ENCODE measurements around the gene CNDP2. TPM values are rescaled to one million over a fixed set of nuclear protein-coding genes. Genes with fewer than 3 reads are reported as not detected.
A peak's percentile ranks its signal among the peaks of the same experiment; 100 is the strongest.

CNDP2 gene
- total RNA-seq, 1 donor from 2014 or later = 185 TPM

DNA sequence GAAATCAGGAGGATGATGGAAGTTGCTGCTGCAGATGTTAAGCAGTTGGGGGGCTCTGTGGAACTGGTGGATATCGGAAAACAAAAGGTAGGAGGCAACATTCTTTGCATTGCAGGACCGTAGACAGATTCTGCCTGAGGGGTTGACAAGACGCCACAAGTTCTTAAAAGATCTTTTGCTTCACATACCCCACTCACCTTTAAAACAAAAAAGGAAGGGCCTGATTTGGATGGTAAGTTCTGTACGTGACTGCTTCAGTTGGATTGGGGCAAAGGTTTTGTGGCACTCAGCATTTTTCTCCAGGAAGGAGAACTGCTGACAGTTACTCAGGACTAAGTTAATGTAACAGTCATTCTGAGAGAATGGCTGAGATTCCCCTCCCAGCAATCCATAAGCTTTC is 5.2 kb downstream of the CNDP2 start:
- peak; percentile 43 for ATAC-seq

DNA sequence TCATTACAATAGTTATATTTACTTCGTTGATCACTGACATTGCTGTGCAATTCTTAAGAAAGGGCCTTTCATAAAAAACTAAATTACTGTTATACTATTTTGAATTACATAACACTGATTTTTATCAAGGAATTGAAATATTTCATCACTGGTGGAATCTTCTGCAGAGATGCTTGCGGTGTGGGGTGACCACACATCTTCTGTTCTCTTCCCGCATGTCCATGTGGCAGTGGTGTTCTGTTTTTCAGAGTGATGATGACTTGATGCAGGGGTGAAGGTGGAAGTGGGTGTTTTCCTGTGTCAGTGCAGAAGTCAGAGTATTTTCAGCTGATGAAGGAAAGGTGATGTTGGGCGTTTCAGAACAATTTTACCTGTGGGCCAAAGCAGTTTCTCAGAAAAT is 7.0 kb downstream of the CNDP2 start:
- no peak for ATAC-seq

DNA sequence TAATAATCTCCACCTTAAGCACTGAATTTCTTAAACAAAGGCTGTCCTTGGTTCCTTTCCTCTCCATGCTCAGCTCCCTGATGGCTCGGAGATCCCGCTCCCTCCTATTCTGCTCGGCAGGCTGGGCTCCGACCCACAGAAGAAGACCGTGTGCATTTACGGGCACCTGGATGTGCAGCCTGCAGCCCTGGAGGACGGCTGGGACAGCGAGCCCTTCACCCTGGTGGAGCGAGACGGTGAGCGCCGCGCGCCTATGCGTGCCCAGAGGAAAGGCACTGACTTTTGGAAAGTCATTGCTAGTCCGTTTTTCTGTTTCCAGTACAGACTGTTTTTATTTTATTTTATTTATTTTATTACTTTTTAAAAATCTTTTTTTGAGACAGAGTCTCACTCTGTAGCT is 9.6 kb downstream of the CNDP2 start:
- no peak for ATAC-seq

DNA sequence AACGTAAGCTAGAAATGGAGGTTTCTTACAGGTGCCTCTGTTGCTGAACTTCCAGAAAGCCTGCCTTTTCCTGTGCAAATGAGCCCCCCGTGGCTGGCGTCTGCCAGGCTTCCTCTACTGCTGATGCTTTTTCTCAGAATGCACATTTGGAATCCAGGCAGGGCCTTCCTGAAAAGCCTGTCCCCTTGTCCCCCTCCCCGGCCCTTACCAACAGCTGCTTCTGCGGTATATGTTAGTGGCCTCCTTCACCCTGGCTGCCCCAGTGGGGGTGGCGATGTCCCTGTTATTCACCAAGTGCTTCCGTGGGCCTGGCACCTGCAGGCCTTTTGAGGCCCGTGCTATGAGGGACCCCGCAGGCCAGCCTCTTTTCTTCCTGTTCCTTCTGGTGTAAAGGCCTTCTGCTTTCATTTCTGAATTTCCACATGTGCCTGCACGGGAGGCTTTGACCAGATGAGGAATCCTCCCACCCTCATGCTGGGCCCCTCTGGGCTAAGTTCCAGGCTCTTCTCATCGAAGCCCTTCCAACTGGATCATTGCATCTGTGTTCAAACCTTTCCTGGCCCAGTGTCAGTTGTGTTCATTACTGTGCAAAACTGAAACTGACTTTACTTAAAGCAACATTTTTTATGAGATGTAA is 10.4 kb downstream of the CNDP2 start:
- ATAC-seq = no peak

DNA sequence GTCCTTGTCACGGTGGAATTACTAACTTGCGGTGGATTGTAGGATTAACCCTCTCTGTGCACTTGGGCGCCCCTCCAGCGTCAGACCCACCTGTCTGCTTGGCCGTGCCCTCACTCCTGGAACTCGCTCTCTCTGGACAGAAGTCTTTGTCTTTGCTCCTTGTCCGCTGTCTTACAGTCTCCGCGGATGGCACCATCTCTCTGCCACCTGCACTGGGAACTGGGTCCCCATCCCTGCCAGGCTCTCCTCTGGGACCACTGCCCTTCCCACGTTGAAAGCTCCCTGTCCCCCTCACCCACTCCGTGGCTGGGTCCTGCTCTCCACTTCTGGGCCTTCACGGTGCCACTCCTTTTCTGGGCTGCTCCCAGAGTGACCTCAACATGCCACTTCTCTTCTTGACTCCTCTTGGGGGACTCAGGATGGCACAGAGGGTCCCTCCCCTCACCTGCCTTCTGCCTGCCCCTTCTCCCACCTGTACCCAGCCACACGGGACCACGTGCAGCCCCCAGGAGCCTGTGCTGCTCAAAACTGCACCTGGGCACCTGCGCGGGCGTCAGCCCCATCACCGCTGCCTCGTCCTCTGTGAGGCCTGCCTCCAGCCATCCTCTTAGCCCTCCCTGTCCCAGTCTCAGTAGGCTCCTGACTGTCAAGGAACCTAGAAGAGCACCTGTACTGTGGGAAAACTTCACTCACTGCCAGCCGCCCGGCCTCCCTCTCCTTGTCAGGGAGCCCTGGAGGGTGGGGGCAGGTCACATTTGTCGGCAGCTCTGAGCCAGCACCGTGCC is 11.1 kb downstream of the CNDP2 start:
- ATAC-seq = no peak

DNA sequence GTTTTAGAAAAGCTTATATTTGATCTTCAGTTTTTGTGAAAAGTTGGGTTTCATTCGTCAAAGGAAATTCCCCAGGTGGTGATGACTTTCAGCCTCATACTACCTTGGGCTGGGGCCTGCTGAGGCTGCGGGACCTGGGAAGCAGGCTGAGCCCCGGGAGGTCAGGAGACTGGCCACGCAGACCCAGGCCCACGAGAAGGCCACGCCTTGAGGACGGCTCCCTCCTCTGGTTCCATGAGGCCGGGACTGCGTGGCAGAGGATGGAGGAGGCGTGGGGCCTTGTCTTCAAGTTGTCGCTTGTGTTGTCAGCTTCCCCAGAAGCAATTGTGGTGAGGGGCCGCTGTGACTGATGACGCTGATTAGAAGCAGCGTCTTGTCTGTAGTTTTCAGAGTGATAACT is 11.8 kb downstream of the CNDP2 start:
- no peak for ATAC-seq

DNA sequence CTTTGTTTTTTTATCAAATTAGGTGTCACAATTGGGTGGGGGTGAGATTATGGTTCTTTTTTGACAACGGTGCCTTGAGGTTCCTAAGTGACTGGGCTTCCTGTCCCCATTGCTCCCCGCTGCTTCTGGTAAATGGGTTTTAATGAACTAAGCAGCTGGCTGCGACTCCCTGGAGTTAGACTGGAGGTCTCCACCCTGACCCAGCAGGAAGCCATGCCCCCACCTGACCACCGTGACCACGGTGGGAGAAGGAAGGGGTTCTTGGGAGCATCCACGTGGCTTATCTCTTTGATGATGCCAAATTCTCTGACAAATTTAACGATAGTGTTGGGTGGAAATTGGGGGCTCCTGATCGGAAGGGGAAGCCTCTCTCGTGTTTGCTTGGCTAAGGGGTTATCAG is 12.2 kb downstream of the CNDP2 start:
- no peak for ATAC-seq

DNA sequence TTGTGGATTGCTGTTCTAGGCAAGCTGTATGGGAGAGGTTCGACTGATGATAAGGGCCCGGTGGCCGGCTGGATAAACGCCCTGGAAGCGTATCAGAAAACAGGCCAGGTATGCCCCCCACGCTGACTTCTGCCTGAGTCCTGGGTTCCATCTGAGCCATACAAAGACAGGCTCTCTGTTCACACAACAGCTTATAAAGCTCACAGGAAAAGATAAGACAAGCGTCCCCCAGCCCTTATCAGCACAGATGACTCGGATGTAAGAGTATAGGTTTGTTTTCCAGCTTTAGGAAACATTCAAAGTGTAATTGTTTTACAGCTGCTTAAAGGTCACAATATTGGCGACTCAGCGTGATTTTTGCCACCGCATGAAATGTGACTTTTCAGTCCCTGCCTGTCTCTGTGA is 12.7 kb downstream of the CNDP2 start:
- ATAC-seq = no peak

DNA sequence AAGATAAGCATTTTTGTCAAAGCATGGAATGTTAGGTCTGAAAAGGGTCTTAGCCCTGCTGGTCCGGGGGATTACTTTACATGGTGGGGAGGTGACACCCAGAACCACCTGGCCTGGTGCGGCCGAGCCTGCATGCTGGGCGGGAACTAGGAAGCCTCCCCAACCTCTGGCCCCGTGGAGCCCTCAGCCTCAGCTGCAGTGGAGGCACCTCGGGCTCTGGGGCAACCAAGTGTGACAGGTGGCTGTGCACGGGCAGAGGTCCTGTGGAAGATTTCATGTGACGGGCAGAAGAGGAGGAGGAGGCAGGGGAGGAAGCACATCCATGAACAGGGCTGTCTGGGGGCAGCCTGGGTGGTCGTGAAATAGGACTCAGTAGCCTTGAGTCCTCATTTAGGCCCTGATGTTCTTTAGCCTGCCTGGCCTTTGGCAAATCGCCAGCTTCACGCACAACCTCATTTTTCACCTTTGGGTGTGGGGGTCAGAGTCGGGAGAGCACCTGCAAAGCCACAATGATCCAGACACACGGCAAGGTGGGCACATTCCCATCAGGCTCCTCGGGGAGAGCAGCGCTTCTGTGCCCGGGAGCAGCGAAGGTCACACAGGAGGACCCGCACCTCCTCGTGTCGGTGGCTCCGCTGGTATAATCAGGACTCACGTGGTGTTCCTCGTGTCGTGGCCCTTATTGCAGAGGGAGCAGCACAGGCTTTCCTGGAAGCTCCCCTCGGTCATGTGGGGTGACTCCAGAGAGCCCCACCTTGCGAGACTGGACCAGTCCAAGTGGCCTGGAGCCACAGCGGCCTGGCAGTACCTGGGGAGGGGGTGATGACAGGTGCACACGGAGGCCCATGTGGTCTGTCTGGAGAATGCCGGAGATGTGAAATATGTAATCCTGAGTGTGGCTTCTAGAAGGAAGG is 13.9 kb downstream of the CNDP2 start:
- no peak for ATAC-seq

DNA sequence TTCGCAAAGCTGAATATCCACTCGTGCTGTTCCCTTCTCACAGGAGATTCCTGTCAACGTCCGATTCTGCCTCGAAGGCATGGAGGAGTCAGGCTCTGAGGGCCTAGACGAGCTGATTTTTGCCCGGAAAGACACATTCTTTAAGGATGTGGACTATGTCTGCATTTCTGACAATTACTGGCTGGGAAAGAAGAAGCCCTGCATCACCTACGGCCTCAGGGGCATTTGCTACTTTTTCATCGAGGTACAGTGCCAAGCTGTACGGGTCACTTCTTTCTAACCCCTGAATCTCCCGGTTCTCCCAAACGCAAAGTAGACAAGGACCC is 14.6 kb downstream of the CNDP2 start:
- no peak for ATAC-seq

DNA sequence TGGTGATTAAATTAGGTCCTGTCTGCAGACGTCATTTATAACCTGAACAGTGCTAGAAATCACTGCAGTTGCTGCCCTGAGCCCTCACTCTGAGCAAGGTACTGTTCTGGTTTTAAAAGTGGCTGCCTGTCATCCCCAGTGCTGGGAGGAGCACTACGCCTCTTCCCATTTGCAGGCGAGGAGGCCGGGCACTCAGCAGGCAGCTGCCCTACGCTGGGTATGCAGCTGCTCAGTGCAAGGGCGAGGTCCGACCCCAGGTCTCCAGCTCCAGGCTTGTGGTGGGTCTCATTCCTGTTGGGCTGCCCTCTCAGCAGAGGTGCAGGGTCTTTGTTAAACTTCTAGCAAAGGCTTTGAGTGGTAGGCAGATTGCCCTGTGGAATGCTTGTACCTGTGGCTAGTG is 15.7 kb downstream of the CNDP2 start:
- ATAC-seq = no peak

DNA sequence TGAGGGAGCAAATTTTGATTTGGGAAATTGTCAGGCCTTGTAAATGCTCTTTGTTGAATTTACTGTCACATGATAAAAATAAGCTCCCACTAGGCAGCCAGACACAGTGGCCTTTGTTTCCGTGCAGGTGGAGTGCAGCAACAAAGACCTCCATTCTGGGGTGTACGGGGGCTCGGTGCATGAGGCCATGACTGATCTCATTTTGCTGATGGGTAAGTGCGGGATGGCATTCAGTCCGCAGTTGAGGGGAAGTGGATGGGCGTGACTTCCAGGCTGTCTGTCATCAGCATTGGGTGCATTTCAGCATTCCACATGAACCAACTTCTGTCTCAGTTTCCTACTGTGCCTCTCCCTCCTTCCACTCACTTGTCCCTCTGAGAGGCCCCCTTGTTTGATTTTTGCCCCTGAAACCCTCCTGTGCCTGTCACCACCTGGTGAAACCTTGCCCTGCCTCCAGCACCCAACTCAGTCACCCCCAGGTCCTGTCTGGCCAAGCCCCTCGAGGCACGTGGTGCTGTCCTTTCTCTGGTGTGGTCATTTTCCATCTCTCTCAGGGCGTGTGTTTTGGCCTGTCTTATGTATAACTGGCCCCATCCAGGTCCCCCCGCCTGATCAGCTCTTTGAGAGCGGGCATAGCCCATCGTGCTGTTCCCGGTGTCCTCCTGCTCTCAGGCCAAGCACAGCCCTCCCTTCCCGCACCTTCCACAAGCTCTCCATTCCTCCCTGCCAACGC is 16.3 kb downstream of the CNDP2 start:
- no peak for ATAC-seq

DNA sequence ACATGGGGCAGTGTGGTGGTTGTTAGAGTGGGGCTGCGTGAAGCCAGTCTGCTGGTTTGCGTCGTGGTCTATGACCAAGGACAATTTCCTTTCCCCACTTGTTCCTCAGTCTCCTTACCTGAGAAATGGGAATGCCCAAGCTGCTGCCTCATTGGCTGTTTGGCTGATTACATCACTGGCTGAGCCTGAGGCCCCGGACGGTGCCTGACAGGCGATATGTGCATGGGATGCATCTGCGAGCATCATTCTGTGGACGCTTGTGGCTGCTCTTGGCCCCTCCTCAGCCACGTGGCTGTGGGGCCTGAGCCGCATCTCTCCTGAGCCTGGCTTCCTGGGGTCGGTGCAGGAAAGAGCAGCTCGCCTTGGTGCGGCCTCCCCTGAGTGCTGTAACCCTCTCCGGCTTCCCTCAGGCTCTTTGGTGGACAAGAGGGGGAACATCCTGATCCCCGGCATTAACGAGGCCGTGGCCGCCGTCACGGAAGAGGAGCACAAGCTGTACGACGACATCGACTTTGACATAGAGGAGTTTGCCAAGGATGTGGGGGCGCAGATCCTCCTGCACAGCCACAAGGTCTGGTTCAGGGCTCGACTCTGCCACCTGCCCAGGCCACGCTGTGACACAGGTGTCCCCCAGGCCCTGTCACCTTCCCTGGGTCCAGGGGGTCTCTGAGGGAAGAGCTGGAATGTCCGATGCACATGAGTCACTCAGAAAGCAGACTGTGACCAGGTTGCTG is 17.2 kb downstream of the CNDP2 start:
- no peak for ATAC-seq

DNA sequence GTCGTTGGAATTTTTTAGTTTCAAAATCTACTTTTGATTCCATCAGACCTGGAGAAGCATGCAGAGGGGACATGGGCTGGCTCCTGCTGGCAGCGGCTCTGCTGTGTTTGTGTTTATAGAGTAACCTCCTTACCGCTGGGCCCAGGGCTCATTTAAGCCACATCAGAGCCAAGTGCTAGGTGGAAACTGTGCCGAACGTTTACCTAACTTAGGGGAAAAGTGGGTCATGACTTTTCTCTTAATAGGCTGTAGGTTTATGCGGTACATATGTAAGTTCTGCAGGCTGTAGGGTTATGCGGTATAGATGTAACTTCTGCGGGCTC is 17.7 kb downstream of the CNDP2 start:
- no peak for ATAC-seq

DNA sequence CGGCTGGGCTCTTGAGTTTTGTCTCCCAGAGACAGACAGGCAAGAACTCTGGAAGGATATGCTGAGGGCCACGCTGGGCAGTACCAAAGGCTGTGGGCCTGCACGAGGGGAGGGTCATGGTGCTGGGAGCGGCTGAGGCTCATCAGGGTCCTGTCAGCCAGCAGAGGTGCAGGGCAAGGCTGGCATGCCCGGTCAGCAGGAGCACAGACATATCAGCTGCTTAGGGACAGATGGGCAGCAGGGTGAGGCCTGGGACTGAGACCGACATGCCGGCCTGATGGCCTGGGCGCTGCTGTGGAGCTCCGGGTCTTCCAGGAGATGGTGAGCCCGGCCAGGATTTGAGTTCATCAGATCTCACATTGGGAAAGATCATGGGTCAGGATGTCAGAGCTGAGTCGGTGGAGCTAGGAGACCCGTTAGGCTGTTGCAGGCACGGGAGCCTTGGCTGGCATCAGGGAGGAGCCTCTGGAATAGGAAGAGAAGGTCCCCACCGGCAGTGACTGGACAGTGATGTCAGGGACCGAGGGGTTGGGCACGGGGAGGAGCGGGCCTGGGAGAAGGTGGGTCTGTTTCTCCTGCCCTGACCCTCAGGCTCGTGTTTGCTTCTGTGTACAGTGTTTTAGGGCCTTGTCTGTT is 18.8 kb downstream of the CNDP2 start:
- no peak for ATAC-seq

DNA sequence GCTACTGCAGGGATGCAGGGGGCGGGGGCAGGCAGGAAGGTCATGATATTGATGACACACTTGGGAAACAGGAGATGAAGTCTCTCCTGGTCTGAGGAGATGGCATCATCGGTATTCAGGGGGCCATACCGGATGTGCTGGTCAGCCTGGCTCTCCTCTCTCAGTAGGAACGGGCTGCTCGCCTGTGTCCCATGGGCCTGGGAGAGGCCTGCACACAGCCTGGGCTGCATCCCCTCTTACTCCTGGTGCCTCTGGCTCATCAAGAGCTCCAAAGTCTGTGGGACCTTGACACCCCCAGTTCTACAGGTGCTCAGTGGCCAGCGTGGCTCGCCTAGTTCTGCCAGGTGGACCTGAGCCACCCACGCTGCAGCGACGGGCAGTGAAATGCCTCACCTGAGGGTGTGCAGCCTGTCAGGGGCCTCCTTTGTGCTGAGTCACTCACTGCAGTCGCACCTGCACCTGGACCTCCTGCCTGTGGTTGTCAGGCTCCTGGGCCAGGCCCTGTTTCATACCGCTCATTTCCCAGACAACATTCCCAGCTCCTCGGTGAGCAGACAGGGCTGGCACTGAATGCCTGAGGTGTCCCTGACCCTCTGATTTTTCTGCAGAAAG is 19.6 kb downstream of the CNDP2 start:
- no peak for ATAC-seq

DNA sequence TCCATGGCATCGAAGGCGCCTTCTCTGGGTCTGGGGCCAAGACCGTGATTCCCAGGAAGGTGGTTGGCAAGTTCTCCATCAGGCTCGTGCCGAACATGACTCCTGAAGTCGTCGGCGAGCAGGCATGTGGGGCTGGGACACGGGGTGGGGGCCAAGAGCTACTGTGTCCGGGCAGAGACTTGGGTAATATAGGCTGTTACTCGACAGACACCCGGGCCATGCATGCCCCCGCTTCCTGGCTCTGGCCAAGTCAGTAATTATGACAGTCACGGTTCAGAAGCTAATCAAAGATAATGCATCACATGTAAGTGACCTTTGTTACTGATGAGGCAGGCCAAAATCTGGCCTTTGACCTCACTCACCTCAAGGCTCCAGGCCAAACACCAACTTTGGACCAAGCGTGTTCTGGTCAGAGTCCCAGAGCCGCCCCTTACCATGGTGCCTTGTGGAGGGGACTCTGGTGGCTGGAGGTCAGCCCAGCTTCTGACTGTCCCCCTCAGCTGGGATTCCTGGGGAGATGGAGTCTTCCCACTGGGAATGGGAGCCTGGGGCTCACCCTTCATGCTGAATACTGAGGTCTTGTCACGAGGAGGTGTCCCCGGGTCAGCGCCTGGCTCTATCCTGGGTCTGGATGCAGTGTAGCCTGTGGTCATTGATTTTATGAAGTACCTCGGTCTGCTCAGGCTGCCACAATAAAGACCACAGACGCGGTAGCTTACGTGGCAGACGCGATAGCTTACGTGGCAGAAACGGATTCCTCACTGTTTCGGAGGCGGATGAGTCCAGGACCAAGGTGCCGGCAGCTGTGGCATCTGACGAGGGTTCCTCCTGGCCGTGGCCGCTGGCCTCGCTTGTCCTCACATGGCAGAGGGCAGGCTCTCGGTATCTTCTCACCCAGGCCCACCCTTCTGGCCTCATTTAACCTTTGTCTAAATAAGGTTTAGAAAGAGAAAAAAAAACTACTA is 20.4 kb downstream of the CNDP2 start:
- no peak for ATAC-seq

DNA sequence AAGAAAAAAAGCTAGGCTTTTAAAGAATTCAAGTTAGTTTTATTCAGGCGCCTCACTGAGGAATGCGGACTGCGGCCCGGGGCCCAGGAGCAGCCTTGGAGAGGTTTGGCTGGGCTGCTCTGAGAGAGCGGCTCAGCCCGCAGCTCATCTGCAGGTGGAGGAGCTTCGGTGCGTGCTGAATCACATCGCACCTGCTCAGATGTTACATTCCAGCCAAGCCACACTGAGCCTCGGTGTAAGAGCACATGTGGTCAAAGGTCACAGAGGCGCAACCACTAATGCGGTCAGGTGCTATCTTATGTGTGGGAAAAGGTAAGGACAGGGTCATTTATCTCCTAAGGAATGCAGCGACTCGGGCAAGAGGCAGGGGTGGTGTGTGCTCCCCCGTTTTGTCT is 21.1 kb downstream of the CNDP2 start:
- ATAC-seq = no peak

DNA sequence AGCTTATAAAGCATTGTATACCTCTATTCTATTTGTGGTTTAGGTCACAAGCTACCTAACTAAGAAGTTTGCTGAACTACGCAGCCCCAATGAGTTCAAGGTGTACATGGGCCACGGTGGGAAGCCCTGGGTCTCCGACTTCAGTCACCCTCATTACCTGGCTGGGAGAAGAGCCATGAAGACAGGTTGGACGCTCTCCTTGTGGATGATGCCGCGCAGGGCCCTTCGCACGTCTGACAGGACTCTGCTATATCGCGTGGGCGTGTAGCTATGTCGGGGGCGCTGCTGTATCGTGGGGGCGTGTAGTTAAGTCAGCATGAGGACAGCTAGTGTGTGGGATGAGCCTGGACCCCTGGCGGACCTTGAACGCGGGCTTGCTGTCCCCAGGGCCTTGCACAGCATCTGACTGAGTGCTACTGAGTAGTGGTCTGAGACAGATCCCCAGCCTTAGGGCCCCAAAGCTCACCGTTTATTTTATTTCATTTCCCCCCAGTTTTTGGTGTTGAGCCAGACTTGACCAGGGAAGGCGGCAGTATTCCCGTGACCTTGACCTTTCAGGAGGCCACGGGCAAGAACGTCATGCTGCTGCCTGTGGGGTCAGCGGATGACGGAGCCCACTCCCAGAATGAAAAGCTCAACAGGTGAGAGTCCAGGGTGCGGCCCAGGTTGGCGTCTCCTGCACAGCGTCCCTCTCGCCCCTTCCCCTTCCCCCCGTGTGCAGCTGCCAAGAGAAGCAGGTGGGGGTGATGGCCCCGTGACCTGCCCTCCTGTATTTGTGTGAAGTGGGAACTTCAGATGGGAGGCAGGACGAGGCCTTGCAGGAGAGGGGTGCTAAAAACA is 22.5 kb downstream of the CNDP2 start:
- ATAC-seq = no peak

Data from esophagus mucosa (tissue), 1 donor.